Measurements from ENCODE around the gene STPG1. TPM values are rescaled to one million over a fixed set of nuclear protein-coding genes. Genes with fewer than 3 reads are reported as not detected.

Gene STPG1
- total RNA-seq, 1 donor, result 7.2 TPM

DNA sequence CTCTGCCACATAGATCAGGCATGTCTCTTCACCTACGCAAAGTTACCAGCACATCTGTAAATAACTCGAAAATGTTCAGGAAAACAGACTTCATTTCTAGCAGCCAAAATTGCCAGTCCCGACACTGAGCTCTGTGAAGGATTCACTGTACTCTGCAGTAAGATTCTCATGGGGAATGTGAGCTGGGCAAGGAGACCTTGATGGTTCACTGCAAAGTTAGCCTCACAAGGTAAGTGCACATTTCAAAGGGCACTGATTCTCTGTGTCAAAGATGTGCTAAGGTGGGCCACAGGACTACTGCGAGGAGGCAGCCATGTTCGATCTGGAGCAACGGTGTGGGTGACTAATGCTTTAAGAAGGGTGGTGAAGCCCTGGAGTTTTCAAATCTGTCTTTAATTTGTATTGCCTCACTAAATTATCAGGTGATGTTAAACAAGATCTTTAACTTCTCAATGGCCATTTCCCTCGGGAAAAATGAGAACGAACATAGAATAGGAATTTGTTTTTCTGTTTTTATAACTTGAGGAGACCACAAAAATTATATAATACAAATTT lies 25.2 kb downstream of the STPG1 start:
- Histone ChIP-seq H3K36me3 (ENCODE audit: insufficient read depth, low read length) (peaks cover 3% of the 10 kb centered on the region), H4K20me1 (ENCODE audit: insufficient read depth, low read length) (no peaks in the 10 kb centered on the region), H2AFZ (ENCODE audit: low read length) (no peak overlapping the region), H3K4me3 (ENCODE audit: insufficient read depth, low read length) (no peak overlapping the region), H3K27me3 (ENCODE audit: insufficient read depth, low read length) (no peaks in the 10 kb centered on the region), H3K4me2 (ENCODE audit: insufficient read depth, low read length) (no peak overlapping the region), H3K9me3 (ENCODE audit: low read depth, low read length) (no peaks in the 10 kb centered on the region), H3K27ac (ENCODE audit: low read depth, low read length) (no peak overlapping the region), H3K79me2 (ENCODE audit: insufficient read depth, low read length) (no peaks in the 10 kb centered on the region), H3K4me1 (ENCODE audit: insufficient read depth, low read length) (peaks cover 32% of the 10 kb centered on the region)
- no peak for TF ChIP-seq CTCF (IDR thresholded peaks at IDR 0.05; ENCODE audit: extremely low read depth, low read depth, low read length)
- no peak for DNase-seq (ENCODE audit: insufficient read length, low spot score, missing footprints)

DNA sequence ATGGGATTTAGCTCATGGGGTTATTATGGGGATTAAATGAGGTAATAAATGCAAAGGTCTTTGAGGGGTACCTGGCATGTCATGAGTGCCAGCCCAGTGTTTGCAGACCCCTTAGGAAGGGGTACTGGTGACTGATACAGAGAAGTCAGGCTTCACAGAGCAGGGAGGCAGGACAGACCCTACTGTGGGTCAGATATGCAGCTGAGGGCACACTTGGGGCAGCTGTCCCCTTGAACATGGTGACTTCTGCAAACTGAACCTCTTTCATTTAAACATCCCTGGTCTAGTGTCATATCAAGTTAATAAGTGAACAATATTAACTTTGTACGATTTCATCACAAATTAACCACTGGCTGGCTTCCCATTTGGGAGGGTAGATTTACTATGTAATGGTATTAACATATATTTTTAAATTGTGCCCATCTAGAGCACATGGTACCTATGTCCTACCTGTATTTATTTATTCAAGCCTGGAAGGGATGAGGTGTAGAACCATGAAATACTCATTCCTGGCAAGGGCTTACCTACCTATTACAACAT lies 25.9 kb downstream of the STPG1 start:
- H4K20me1 ChIP-seq (ENCODE audit: insufficient read depth, low read length), result no peaks in the 10 kb centered on the region
- no peak overlapping the region for H3K27ac ChIP-seq (ENCODE audit: low read depth, low read length)
- H3K4me1 ChIP-seq (ENCODE audit: insufficient read depth, low read length), result peaks cover 27% of the 10 kb centered on the region
- no peak overlapping the region for H3K4me2 ChIP-seq (ENCODE audit: insufficient read depth, low read length)
- no peaks in the 10 kb centered on the region for H3K9me3 ChIP-seq (ENCODE audit: low read depth, low read length)
- no peaks in the 10 kb centered on the region for H3K79me2 ChIP-seq (ENCODE audit: insufficient read depth, low read length)
- H3K4me3 ChIP-seq (ENCODE audit: insufficient read depth, low read length), result no peak overlapping the region
- no peaks in the 10 kb centered on the region for H3K27me3 ChIP-seq (ENCODE audit: insufficient read depth, low read length)
- H3K36me3 ChIP-seq (ENCODE audit: insufficient read depth, low read length), result peaks cover 4% of the 10 kb centered on the region
- H2AFZ ChIP-seq (ENCODE audit: low read length), result no peak overlapping the region
- DNase-seq (ENCODE audit: insufficient read length, low spot score, missing footprints), result no peak
- TF ChIP-seq CTCF (IDR thresholded peaks at IDR 0.05; ENCODE audit: extremely low read depth, low read depth, low read length), result no peak

GRCh38 chr1:24386931-24387330 lies 26.7 kb downstream of the STPG1 start:
- H3K27ac ChIP-seq (ENCODE audit: low read depth, low read length), result no peak overlapping the region
- H4K20me1 ChIP-seq (ENCODE audit: insufficient read depth, low read length), result no peaks in the 10 kb centered on the region
- no peak overlapping the region for H2AFZ ChIP-seq (ENCODE audit: low read length)
- H3K27me3 ChIP-seq (ENCODE audit: insufficient read depth, low read length), result no peaks in the 10 kb centered on the region
- H3K4me3 ChIP-seq (ENCODE audit: insufficient read depth, low read length), result no peak overlapping the region
- H3K79me2 ChIP-seq (ENCODE audit: insufficient read depth, low read length), result no peaks in the 10 kb centered on the region
- H3K9me3 ChIP-seq (ENCODE audit: low read depth, low read length), result no peaks in the 10 kb centered on the region
- no peak overlapping the region for H3K4me2 ChIP-seq (ENCODE audit: insufficient read depth, low read length)
- no peak for TF ChIP-seq CTCF (IDR thresholded peaks at IDR 0.05; ENCODE audit: extremely low read depth, low read depth, low read length)
- H3K4me1 ChIP-seq (ENCODE audit: insufficient read depth, low read length), result peaks cover 23% of the 10 kb centered on the region
- H3K36me3 ChIP-seq (ENCODE audit: insufficient read depth, low read length), result peaks cover 4% of the 10 kb centered on the region
- no peak for DNase-seq (ENCODE audit: insufficient read length, low spot score, missing footprints)

DNA sequence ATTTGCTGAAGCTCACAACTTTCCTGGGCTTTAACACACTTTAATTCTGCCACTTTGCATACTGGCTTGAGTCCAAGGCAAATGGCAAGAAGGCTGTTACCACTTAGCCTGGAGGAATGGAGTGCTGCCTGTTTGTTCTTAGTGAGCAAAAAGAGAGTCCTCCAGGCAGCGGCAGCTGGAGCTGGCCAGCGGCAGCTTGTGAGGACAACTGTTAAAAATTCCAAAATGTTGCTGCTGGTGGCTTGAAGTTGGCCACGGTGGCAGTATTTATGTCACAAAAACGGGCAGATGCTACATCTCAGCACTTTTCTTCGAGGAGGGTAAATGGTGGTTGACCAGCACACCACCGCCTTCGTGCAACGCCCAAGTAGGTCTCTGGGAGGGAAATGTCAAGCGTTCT lies 27.3 kb downstream of the STPG1 start:
- no peaks in the 10 kb centered on the region for H3K9me3 ChIP-seq (ENCODE audit: low read depth, low read length)
- TF ChIP-seq CTCF (IDR thresholded peaks at IDR 0.05; ENCODE audit: extremely low read depth, low read depth, low read length), result no peak
- H3K27me3 ChIP-seq (ENCODE audit: insufficient read depth, low read length), result no peaks in the 10 kb centered on the region
- H3K4me3 ChIP-seq (ENCODE audit: insufficient read depth, low read length), result no peak overlapping the region
- DNase-seq (ENCODE audit: insufficient read length, low spot score, missing footprints), result no peak
- no peak overlapping the region for H2AFZ ChIP-seq (ENCODE audit: low read length)
- no peaks in the 10 kb centered on the region for H3K79me2 ChIP-seq (ENCODE audit: insufficient read depth, low read length)
- peaks cover 4% of the 10 kb centered on the region for H3K36me3 ChIP-seq (ENCODE audit: insufficient read depth, low read length)
- peaks cover 16% of the 10 kb centered on the region for H3K4me1 ChIP-seq (ENCODE audit: insufficient read depth, low read length)
- H4K20me1 ChIP-seq (ENCODE audit: insufficient read depth, low read length), result no peaks in the 10 kb centered on the region
- no peak overlapping the region for H3K27ac ChIP-seq (ENCODE audit: low read depth, low read length)
- H3K4me2 ChIP-seq (ENCODE audit: insufficient read depth, low read length), result no peak overlapping the region

All from osteoblast (primary cell).